Left forelimb (tissue), 1 donor: ENCODE results near the gene MRPL48.

ENCODE experiments used
- DNase-seq: peaks from one replicate; pipeline ENCODE4 v3.0.0-alpha.2; 2018; ENCODE audit warnings: low spot score

MRPL48 gene

DNA sequence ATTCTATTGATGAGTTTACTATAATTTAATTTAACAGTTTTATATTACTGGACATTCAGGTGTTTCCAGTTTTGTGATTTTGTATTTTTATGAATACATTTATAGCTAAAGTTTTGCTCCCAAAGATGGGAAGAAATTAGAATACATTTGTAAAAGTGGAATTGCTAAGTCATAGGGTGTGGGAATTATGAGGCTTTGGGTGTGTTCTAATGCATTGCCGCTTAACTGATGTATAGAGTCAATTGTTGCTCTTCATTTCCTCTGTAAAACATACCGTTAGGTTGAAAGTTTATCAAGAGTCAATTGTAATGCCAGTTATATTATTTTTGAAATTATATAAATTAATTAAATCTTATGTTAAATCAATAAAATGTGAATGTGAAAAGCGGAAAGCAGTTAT, 105.4 kb downstream of the MRPL48 start:
- no peak for DNase-seq

DNA sequence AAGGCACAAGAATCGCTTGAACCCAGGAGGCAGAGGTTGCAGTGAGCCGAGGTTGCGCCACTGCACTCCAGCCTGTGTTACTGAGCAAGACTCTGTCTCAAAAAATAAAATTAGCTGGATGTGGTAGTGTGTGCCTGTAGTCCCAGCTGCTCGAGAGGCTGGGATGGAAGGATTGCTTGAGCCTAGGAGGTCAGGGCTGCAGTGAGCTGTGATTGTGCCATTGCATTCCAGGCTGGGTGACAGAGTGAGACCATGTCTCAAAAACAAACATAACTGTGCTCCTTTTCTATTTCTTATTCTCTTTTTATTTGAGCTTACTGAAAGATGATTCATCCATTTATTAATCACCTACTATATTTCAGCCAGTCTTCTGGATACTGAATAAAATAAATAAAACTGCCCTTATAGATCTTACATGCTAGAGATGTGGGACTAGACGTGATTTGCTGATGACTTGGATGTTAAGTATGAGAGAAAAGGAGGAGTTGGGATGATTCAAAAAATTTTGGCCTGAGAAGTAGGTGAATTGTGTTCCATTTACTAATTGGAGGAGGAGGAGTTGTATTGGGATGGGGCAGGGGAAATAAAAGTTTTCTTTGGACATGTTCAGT, 107.2 kb downstream of the MRPL48 start:
- DNase-seq: no peak

DNA sequence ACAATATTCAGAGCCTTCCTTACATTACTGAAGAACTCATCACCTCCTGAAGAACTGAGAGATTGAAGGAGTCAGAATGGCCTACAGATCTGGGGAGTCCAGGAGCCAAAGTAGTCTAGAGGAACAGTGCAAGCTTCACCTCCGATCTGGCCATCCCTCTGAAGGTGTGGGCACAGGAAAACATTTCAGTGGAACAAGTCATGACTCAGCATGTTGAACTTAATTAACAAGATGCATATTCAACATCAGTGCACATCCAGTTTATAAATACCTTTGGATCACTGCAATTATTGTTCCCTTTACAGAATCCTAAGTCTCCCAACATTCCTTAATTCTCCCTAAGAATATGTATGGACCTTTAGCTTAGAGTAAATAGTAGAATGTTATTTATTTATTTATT, 114.6 kb downstream of the MRPL48 start:
- DNase-seq: no peak

DNA sequence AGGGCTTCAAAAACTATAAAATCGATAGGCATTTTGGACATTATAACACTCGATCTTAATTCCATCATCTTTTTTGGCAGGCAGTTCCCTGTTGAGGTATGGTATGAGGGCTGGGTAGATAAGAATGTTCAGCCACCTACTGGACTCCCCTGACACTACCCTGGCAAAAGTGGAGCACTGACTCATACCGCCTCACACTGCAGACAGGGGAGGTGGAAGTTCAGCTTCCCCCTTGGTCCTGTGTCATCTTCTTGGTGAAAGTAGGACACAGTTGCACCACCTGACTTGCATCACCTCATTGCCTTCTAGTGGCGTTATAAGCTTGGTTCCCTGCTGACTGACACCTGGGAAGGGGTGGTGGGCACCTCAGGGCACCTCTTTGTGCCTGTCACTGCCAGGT, 119.5 kb downstream of the MRPL48 start:
- DNase-seq: no peak

DNA sequence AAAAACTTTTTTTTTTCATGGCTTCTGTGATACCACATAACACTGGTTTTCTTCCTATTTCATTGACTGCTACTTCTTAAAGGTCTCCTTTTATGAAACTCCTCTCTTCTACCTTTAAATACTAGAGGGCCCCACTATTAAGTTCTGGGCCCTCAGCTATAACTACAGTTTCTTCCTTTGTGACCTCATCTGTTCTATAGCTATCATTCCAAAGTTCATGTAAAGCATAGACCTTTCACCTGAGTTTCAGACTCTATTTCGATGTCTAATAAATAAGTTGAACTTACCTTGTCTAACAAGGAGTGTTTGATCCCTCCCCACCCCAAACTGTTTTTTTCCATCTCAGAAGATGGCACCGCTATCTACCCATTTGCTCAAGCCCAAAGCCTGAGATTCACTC, 124.4 kb downstream of the MRPL48 start:
- no peak for DNase-seq

DNA sequence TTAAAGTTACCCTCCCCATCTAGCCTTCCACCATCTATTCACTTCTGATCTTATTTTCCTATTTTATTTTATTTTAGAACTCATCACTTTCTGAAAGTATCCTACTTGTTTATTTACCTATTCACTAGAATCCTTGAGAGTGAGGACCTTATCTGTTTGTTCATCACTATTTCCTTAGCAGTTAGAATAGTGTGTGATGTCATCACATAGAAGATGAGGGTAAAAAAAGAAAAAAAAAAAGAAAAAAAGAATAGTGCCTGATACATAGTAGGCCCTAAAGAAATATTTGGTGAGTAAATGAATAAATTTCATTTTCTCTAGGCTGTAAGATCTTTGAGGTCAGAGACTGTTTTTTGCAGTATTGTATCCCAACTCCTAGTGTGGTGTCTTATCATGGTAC, 125.8 kb downstream of the MRPL48 start:
- no peak for DNase-seq

DNA sequence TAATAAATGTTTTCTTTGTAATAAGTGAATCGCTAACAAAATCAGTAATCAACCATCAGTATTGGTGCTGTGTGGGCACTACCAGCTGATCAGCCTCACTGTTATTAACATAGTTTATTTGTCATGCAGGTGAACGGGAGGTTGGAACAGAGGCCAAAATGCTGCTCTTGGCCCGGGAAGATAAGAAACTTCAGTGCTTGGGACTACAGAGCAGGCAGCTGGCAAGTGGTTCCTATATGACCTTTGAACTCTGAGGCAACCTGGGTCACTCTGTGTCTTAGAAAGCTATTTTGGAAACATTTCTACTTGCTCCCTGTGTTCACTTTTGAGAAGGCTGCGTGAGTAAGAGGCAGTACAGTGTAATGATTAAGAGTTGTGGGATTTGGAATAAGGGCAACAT, 126.6 kb downstream of the MRPL48 start:
- no peak for DNase-seq
